Glomerular endothelial cell (primary cell): ENCODE data around the gene THSD4. TPM values are rescaled to one million over a fixed set of nuclear protein-coding genes. Genes with fewer than 3 reads are reported as not detected.

ENCODE experiments used
- DNase-seq: peaks from one replicate; pipeline ENCODE4 v3.0.0-alpha.2; 2011; ENCODE audit warnings: low read depth, low spot score; ENCODE audit errors: extremely low read depth
- total RNA-seq: library from RNA; depleted of rRNA; stranded (reverse); fragments of >200 nt; gene quantifications from 2 replicates; pipeline ENCODE4 v1.2.3, GENCODE V29; 2015

THSD4 gene
- total RNA-seq, 1 donor from 2014 or later = 110 TPM

DNA sequence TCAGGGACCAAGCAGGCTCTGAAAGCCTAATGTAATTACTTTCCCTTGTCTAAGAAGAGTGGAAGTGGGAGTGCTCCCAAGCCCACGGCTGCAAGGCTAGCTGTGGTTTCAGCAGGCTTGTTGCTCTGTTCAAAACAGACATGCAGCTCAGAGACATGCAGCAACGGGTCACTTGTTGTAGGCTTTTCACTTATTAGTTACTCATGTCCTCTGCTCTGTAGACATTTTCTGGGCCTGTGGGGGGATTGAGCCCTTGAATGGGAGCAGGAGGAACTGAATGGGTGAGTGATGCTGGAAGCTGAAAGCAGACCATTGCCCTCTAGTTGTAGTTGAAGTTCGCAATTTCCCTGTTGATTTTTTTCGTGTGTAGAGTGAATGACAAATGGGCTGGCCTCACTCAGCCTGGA is 433.1 kb downstream of the THSD4 start:
- no peak for DNase-seq

DNA sequence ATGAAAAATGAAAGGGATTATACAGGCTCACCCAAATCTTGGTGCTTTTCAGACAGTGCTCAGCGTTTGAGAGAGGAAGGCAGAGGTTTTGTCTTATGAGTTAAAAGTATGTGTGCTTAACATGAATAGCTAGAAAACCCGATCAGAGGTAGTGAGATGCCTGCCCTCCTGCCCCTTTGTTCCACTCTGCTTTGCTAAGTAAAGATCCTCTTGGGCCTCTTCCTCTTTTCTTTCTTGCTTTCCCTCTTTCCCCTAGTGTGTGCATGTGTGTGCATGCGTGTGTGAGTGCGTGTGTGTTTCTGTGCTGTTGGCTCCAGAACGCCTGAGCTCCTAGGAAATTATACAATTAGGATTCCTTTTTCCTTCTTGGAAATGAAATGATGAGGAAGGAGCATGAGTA is 433.8 kb downstream of the THSD4 start:
- no peak for DNase-seq

DNA sequence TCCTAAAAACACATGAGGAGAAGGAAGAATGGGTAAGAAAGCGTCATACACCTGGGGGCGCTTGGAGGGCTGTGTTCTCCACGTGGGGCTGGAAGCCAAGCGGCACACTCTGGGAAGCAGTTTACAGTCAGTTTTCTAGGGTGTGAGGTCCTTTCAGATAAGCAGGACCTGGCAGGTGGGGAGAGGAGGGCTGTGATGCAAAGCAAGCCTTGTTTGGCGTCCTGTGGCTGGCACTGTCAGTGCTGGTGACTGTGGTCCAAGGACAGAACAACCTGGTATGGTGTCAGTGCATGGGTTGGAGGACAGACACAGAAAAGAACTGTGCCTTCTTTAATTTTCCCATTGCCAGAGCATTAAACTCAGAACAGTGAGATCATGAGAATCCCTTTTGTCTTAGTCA is 434.4 kb downstream of the THSD4 start:
- no peak for DNase-seq

DNA sequence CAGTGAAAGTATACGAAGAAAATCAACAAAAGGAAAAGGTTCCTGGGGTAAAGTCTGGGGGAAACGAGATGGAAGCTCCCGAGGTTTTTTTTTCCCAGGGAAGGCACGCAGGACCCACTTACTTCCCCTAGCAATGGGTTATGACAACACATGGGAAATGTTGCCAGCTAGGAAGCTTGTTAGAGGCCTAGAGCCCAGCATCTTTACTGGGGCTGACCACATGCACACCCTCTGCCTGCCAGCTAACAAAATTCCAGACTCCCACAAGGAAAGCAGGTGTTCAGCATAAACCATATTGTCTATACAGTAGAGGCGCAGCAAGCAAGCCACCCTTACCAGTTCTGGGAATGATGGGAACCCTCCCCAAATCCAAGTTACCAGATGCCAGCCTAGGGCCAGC is 436.3 kb downstream of the THSD4 start:
- DNase-seq = no peak

DNA sequence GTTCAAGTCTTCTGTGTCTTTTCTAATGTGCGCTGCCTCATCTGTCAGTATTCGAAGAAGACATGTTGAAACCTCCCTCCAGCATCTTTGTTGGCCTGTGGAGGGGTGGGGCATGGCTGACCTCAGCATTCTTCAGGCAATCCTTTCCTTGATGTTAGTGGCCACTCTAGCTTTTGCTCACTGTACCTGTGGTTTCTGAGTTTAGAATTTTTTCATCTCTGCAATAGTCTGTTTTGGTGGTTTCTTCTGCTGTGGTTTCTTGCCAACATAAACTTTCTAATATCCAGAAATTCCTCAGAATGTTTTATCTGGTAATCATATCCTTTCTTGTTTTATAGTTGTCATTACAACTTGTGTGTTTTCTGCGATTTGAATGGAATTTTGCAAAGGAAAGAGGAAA is 443.8 kb downstream of the THSD4 start:
- DNase-seq = no peak

DNA sequence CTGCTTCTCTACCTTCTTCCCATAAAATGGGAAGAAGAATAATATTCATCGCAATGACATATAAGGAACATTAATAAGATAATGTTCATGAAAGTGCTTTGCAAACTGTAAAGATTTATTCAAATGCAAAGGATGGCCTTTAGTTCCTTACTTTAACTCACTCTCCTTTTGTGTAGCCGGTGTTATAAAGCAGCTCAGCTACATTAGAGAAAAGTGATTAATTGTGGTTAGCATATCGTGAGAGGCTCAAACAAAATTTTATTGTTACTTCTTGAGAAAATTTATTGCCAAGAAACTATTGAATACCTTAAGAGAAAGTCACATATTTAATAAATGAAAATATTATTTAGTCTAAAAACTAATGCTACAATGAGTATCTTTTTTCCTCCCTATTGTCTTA is 444.3 kb downstream of the THSD4 start:
- no peak for DNase-seq

DNA sequence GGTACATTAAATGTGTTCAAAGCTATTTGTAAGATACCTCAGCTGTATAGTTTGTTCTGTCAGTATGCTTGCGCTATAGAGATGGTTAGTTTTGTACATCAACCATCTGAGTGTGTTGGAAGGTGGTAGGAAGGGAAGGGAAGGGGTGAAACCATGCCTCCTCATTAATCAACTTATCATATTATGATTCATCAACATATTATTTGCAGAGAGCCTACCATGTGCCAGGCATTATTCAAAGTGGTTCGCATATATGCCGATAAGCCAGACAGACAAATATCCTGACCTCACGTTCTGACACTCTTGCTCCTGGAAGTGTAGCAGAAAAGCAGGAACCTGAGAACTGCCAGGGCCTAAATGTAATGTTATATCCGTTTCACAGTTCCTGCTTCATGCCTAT is 447.0 kb downstream of the THSD4 start:
- DNase-seq = no peak

DNA sequence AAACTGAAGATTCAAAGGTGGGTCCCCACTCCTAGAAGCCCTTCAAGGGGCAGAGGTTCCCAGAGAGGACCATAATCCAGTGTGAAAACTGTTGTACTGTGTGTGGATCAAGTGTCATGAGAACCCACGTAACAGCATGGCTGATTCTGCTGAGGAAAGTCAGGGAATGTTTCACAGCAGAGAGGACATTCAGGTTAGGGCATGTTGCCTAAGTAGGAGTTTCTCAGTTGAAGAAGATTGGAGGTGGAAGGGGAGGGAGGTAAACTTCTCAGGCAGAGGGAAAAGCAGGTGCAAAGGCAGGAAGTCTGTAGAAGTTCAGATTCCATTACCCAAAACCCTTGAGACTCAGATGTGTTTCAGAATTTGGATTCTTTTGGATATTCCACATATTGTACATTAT is 448.9 kb downstream of the THSD4 start:
- no peak for DNase-seq

DNA sequence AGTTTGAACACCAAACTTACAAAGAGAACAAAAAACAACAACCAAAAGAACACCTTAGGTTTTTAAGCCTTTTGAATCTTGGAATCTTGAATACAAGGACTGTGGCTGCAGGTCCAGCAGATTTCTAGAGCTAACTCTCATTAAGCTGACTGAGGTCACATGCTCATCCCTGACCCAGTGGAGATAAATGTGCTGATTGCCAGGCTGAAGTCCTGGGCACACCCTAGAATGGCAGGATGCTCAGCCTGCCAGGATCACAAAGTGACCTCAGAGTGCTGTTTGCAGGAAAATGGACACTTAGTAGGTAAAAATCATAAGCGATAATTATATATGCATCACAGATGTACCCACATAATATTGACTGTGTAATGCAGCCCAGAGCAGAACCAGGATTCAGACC is 449.7 kb downstream of the THSD4 start:
- no peak for DNase-seq

DNA sequence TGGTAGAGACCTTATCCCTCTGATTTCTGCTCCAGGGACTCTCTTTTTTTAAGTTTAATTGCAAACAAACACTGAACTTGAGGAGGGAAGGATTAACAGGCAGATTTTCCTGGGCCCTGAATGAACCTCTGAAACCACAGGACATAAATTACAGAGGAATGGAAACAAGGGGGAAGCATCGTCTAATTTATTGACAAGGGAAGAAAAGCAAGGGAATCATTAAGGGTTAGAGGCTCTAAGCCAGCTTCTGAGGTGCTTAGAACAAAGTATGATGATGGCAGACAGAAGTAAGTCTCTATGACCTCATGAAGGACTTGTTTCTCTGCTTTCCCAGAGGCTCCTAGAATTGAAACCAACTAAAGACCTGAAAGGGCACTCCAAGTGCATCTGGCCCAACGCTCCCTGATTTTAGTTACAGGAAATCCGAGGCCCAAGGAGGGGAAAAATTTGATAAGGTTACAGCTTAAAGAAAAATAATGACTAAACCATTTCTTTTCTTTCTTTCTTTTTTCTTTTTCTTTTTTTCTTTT is 450.4 kb downstream of the THSD4 start:
- no peak for DNase-seq

DNA sequence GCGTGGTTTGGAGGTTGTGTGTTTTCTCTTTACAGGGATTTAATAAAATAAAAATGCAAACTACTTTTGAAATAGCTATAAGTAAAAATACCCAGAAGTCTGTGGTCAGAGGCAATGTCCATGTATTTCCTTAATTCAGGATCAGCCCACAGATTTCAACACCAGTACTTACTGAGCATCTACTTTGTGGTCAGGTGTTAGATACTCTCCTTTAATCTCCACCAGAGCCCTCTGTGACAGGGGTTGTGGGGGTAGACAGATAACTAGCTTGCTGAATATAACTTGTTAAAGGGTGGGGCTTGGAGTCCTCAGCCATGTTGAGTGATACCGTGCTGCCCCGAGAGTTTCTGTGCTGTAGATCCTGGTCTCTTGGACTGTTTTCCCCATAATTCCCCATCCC is 451.0 kb downstream of the THSD4 start:
- no peak for DNase-seq

DNA sequence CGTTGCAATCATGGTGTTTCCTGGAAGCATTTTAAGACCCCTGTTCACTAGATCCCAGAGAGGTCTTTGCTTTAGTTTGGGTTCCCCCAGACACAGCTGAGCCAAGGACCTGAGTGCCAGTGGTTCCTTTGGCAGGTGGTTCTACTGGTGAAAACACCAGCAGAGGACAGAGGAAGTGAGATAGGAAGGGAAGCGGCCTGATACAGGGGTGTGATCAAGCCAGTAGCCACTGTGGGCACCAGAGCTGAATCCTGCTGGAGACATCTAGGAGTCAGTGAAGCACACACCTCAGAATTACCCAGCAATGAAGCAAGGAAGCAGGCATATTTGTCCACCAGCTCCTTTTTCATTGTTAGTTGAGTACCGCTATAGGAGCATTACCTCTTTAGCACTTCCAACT is 451.9 kb downstream of the THSD4 start:
- no peak for DNase-seq

DNA sequence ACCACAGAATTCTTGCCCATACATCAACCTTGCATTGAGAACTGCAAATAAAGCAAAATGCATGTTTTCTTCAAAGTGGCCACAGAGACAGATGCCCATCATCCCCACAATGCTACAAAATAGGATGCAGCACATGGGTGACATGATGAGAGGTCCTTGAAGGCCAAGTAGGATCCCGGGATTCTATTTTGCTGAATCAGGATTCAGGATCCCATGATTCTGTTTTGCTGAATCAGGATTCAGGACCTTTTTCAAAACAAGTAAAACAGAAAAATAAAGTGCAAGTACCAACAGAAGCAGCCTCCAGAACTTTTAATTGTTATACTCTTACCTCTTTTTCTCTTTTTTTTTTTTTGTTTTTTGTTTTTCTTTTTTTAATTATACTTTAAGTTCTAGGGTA is 453.0 kb downstream of the THSD4 start:
- DNase-seq = no peak

DNA sequence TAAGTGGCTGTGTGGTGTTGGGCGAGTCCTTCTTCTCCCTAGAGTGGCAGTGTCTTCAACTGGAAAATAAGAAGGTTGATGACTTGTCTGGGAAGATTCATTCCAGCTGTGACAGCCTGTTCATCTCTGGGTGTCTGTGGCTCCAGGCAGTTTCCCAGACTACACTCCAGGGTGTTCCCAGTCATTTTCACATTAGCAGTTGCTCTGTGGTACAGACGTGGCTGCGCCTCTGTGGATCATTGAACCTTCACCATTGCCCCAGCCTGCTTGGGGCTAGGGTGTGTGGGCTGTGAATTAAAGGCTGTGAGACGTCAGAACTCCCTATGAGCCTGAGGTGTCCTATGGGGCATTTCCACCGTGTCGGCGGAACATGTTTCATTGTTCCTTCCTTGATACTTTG is 455.5 kb downstream of the THSD4 start:
- DNase-seq = no peak

DNA sequence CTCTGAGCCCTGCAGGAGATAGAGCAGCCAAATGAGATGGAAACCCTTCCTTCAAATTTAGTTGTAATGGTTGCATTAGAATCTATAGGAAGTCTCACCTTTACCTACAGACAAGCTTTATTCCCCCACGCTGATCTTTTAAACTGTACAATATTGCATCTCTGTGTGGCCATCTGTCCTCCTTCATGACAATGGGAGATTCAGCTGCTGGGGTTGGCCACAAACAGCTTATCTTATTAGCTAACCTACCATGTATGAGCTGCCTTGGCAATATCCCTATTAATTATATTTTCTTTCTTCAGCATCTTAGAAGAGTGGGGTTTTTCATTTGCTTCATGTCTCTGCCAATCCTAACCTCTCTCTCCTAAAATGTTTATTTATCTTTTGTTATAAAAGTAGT is 456.4 kb downstream of the THSD4 start:
- DNase-seq = no peak

DNA sequence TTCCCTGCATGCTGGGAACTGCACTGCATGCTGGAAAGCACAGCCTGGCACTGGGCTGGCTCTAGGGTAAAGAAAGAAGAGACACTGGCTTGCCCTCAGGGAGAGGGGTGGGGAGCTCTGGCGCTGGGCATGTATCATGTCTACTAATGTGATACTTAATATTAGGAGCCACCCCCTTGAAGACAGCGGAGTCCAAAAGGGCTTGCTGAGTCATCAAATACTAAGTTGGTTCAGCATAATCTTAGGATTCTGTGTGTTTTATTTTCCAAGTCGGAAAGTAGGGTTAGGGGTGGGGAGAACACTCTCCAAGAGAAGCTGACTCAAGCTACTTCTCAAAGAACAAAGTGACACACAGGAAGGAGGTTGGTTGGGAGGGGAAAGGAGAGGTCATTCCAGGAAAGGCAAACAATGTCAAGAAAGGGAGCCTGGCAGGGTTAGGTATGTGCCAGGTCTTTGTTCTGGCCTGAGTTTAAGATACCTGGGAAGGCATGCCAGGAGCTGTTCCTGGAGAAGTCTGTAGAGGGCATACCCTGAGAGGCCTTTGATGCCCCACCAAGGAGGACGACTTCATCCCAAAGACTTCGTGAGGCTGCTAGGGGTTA is 457.3 kb downstream of the THSD4 start:
- no peak for DNase-seq

DNA sequence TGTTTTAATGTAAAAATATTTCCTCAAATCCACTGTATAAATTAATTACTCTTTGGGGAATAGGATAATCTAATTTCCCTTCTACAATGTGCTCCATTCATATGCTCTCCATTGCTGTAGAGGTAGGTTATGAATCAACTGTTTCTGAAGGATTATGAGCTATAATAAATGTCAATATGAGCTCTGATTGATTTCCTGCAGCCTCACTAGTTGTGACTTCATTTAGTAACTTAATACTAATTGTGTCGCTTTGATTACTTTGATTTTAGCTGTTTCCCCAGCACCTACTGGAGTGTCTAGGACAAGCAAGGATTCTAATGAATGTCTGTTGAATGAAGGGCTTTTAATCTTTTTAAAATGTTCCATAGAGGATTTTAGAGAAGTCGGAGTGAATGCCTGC is 458.3 kb downstream of the THSD4 start:
- DNase-seq = no peak

DNA sequence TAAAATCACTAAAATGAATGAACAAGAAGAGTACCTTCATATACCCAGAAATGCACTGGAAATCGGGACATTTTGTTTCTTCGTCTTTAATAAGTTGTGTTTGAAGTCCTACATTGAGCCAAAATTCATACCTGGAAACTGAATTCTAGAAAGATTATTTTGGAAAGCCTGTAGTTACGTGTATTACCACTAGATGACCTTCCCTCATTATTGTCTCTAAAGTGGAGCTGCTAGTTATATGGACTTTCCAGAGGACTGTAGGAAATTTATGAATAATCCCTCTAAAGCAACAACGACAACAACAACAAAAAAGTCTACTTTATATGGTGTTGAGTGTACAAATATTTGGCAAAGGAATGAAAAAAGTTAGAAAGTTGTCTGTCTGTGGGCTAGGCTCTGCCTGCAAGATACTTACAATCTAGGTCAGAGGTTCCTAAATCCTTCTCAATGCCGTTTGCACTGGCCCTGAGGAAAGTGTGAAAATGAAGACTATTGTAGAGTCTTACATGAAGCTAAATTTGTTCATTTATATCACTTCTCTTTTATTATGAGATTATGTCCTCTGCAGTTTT is 460.3 kb downstream of the THSD4 start:
- DNase-seq = no peak

DNA sequence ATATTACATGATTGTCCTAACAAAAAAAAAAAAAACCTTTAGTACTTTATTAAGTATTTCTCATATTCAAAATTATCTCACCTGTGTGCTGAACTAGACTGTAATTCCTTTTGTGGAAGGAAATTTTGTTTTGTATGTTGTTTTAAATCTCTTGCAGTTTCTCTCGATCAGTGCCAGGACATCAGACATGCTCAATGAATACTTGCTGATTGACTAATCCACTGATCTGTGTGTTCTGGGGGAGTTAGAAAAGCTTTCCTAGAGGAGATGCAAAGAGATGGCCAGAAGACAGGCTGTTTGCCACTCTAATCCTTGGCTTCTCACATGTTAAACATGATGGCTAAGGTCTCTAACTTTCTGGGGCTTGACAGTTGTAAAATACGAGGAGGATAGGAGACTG is 461.8 kb downstream of the THSD4 start:
- no peak for DNase-seq

DNA sequence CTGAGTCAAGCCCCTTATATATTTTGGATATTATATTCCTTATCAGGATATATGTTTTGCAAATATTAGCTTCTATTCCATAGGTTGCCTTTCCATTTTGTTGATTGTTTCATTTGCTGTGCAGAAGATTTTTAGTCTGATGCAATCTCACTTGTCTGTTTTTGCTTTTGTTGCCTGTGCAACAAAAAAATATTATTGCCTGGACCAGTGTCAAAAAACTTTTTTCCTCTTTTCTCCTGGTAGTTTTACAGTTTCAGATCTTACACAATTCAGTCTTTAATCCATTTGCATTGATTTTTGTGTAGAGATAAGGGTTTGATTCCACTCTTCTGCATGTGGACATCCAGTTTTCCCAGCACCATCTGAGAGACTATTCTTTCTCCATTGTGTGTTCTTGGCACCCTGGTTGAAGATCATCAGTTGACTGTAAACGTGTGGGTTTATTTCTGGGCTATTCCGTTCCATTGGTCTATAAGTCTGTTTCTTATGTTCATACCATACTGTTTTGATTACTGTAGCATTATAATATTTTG is 466.2 kb downstream of the THSD4 start:
- DNase-seq = no peak

DNA sequence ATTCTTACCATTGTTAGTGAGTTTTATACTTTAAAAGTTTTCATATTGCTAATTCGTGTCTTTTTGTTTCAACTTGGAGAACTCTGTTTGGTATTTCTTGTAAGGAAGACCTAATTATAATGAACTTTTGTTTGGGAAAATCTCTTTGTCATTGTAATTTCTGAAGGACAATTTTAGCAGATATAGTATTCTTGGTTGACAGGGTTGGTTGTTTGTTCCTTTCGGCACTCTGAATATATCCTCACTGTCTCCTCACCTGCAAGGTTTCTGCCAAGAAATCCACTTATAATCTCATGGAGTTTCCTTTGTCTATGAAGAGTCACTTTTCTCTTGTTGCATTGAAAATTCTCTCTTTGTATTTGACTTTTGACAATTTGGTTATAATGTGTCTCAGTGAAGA is 469.9 kb downstream of the THSD4 start:
- DNase-seq = no peak

DNA sequence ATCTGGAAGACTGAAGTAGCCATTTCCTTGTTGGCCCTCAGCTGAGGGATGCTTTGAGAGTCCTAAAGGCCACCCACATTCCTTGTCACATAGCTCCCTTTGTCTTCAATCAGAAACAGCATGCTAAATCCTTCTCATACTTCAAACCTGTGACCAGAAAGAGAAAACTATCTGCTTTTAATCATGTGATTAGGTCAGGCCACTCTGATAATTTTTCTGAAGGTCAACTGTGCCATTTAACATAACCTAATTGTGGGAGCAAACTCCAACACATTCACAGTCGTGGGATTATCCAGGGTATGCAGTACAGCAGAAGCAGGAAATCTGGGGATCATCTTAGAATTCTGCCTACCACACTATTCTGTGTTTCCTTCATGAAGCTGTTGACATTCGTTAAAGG is 471.2 kb downstream of the THSD4 start:
- DNase-seq = no peak

DNA sequence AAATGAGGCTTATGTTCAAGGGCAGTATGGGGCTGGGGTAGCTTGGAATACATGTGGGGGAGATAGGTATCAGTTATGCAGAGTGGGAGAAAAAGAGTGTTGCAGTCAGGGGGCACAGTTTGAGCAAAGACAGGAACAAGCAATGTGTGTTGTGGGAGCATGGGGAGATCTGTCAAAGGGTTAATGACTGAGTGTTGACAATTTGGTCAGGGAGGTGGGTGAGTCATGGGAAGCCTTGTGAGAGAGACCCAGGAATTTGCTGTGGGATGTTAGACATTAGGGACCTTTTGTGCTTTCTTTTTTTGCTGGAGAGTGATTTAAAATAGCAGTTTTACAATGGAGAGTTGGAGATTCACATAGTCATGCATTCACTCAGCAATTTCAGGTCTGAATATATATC is 473.5 kb downstream of the THSD4 start:
- no peak for DNase-seq
